Dermis blood vessel endothelial cell (primary cell): ENCODE results near the gene PC. TPM values are rescaled to one million over a fixed set of nuclear protein-coding genes. Genes with fewer than 3 reads are reported as not detected.
"Not testable (repeated sequence)": the region's sequence is repeated elsewhere in the genome, so short reads cannot be mapped to it uniquely, and the experiment has no call there.

Source experiments
- DNase-seq: peaks from one replicate; pipeline ENCODE4 v3.0.0; 2010
- total RNA-seq: library from RNA; depleted of rRNA; stranded (reverse); fragments of >200 nt; gene quantifications from 2 replicates; pipeline ENCODE4 v1.2.3, GENCODE V29; 2014

PC gene, protein sequence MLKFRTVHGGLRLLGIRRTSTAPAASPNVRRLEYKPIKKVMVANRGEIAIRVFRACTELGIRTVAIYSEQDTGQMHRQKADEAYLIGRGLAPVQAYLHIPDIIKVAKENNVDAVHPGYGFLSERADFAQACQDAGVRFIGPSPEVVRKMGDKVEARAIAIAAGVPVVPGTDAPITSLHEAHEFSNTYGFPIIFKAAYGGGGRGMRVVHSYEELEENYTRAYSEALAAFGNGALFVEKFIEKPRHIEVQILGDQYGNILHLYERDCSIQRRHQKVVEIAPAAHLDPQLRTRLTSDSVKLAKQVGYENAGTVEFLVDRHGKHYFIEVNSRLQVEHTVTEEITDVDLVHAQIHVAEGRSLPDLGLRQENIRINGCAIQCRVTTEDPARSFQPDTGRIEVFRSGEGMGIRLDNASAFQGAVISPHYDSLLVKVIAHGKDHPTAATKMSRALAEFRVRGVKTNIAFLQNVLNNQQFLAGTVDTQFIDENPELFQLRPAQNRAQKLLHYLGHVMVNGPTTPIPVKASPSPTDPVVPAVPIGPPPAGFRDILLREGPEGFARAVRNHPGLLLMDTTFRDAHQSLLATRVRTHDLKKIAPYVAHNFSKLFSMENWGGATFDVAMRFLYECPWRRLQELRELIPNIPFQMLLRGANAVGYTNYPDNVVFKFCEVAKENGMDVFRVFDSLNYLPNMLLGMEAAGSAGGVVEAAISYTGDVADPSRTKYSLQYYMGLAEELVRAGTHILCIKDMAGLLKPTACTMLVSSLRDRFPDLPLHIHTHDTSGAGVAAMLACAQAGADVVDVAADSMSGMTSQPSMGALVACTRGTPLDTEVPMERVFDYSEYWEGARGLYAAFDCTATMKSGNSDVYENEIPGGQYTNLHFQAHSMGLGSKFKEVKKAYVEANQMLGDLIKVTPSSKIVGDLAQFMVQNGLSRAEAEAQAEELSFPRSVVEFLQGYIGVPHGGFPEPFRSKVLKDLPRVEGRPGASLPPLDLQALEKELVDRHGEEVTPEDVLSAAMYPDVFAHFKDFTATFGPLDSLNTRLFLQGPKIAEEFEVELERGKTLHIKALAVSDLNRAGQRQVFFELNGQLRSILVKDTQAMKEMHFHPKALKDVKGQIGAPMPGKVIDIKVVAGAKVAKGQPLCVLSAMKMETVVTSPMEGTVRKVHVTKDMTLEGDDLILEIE
- total RNA-seq = 10.2 and 25.3 TPM in 2 replicates

DNA sequence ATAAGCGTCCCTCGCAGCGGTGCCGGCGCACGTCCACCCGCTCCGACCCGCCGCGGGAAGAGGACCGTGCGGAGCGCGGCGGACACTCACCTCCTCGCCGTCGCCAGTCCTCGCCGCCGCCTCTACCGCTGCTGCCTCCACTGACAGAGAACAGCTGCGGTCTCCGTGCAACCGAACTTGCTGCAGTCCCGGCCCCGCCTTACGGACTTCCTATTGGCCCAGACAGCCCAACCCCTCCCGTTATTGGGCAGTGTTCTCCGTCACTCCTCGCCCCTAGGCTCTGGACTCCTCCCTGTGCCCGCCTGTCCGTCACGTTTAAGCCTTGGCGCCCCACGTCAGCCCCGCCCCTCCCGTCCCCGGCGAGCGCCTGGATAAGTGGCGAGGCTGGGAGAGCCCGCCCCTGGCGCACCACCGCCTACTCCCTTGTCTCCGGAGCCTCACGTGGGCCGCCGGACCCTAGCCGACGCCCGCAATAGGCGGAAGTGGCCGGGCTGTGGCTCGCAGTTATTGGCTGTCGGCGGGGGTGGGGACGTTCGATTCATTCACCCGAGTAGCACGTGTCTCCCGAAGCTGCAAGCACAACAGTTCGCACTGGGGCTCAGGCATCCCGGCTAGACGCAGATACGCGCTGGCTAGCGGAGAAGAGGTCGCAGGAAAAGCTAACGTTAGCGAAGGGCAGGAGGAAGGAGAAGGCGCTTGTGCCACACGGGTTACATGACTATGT is at the start of gene PC:
PC (minus strand) TSS at position 152 of the 724 bp plus-strand sequence. CDS start 86,224 bp downstream, outside the sequence.
- peak; percentile 100 for DNase-seq

DNA sequence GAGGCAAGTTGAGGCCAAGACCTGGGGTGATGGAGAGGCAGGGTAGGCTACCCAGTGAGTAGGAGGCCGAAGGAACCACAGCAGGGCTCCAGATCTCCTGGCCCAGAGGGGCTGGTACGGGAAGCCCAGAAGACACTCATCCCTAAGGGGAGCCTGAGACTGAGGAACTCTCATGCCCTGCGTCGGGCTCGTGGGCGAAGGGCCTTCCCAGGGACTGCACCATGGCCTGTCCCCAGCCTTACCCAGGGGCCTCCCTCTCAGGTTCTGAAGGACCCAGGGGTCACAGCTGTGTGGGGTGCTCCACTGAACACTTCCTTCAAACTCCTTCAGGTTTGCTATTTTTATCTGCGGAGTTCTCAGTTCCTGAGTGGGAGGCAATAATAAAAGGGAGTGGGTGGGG is 48.9 kb upstream of the PC start:
- DNase-seq = no peak

DNA sequence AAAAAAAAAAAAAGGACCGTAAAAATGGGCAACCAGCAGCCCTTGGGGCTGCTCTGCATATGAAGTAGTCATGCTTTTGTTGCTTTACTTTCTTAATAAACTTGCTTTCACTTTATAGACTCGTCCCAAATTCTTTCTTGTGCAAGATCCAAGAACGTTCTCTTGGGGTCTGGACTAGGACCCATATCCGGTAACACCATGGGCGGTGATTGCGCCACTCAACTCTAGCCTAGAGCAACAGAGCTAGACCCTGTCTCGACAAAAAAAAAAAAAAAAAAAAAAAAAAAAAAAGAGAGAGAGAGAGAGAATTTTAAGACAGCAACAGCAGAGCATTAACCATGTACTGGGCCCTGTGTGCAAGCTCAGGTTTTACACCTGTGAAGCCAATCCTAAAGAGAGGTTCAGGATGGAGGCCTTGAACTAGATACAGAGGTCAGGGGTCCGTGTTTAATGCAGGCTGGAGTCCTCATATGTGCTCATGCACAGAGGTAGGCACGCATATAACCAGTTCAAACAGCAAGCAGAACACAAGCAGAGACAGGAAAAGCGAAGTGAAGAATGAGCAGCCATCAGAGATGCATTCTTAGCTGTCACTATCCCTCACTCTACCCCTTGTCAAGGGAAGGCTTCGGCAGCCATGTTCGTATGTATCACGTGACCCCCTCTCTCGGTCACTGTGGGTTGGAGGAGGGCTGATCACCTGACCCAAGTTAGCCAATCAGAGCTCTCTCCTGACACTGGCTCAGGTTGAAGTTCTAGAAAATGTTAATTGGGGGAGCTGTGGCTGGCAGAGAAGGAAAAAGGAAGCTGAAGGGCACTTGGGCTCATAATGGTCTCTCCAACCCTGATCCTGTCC is 48.1 kb upstream of the PC start:
- peak; percentile 38 for DNase-seq

DNA sequence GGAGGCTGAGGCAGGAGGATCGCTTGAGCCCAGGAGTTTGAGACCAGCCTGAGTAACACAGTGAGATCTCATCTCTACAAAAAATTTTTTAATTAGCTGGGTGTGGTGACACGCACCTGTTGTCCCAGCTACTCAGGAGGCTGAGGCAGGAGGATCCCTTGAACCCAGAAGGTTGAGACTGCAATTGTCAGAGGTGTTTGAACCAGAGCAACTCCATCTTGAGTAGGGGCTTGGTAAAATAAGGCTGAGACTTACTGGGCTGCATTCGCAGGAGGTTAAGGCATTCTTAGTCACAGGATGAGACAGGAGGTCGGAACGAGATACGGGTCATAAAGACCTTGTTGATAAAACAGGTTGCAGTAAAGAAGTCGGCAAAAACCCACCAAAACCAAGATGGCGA is 47.0 kb upstream of the PC start:
- not testable (repeated sequence) for DNase-seq

DNA sequence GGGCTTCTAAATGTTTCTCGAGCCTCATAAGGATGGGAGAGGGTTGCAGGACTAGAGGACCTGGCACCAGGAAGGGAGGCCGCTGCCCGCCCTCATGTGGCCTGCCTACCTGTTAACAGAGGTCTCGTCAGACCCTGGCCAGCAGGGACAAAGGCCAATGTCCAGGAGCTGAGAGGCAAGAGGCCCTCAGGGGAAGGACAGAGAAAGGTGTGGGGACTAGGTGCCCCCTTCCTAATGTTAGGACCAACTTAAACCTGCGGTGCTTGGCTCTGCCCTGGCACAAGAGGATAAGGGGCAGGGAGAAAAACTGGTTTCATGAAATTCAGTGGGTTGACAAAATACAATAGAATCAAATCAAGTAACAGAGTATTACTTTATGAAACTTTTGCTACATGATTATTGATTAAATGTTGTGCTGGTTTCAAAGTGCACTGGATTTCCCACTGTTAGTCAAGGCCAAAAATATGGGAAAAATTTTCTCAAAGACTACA is 44.8 kb upstream of the PC start:
- no peak for DNase-seq

DNA sequence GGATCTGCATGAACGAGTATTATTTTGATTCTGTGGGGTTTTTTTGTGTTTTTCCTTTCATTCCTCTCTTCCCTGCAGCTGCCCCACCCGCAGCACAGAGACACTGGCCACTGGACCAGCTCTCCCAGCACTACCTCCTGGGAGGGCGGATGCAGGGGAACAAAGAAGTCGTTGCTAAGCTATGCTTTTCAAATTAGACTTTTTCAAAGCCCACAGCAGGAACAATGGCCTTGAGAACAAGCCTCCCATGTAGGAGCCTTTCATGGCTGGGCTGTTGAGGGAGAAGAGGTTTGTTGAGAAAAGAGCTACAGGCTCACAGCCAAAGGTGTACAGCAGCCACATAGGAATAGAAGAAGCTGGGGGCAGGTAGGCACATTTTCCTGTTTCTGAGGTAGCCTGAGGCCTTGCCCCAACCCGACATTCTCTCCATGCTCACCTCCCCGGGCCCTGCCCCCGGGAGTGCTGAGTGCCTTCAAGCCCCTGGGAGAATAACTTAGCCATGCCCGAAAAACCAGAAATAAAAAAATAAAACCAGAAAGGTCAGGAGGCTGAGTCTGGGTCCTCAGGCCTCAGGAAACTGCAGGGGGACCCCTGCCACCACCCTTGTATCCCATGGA is 44.2 kb upstream of the PC start:
- DNase-seq = no peak

DNA sequence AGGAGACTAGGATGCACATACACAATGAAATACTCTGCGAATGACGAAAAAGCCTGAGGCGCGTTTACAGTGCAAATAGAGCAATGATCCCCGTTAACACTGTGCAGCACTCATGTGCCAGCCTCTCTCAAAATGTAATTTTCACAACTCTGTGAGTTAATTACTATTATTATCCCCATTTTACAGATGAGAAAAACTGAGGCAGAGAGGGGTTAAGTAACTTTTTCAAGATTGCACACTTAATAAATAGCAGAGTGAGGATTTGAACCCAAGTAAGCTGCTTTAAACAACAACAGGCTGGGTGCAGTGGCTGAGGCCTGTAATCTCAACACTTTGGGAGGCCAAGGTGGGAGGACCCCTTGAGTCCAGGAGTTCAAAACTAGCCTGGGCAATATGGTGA is 43.1 kb upstream of the PC start:
- DNase-seq = no peak

DNA sequence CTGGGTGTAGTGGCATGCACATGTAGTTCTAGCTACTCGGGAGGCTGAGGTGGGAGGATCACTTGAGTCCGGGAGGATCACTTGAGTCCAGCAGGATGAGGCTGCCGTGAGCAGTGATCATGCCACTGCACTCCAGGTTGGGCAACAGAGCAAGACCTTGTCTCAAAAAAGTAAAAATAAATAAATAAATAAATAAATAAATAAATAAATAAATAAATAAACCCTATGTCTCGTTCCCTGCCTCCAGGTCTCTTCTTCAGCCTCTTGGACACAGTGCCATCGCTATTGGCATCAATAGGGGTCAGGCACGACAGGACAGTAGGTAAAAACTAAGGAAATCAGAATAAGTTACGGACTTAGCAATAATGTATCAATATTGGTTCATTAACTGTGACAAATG is 41.4 kb upstream of the PC start:
- no peak for DNase-seq

DNA sequence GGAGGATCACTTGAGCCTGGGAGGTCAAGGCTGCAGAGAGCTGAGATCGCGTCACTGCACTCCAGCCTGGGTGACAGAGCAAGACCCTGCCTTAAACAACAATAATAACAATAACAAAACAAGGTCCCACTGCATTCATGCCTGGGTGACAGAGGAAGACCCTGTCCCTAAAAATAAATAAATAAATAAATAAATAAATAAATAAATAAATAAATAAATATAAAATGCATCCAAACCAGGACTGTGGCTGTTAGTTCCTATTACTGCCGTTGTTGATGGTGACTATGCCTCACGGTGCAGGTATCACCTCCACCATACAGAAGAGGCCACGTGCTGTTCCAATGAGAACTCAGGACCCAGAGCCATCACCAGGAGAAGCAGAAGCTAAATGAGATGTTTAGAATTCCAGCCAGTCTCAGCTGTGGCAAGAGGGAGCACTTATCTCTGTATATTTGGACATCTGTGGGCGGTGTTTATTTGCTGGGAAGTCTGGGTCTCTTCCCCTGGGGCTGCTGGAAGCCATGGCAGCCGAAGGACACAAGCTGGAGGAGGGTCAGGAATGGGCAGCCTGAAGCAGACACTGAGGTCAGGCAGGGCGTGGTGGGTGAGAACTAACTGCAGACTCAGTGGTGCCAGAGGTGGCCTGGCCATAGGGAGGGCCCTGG is 38.6 kb upstream of the PC start:
- no peak for DNase-seq

DNA sequence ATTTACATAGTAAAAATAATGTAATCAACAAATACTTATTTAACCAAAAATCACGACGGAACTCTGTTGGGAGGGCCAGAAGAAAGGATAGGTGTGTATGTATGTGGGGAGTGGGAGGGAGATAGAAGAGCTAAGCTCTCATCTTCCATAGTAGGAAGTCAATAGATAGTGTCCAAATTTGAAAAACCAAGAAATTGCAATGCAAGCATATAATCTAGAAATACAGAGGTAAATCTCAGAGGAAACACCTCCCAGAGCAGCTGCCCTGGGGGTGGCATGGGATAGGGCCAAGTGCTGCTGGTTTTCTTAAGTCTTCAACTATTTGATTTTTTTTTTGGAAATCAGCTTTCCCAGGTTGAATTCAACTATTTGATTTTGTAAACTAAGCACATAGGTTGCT is 33.9 kb upstream of the PC start:
- no peak for DNase-seq

DNA sequence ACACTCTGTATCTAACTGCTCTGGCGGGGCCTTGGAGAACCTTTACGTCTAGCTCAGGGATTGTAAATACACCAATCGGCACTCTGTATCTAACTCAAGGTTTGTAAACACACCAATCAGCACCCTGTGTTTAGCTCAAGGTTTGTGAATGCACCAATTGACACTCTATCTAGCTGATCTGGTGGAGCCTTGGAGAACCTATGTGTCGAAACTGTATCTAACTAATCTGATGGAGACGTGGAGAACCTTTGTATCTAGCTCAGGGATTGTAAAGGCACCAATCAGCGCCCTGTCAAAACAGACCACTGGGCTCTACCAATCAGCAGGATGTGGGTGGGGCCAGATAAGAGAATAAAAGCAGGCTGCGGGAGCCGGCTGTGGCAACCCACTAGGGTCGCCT is 31.2 kb upstream of the PC start:
- DNase-seq = not testable (repeated sequence)

DNA sequence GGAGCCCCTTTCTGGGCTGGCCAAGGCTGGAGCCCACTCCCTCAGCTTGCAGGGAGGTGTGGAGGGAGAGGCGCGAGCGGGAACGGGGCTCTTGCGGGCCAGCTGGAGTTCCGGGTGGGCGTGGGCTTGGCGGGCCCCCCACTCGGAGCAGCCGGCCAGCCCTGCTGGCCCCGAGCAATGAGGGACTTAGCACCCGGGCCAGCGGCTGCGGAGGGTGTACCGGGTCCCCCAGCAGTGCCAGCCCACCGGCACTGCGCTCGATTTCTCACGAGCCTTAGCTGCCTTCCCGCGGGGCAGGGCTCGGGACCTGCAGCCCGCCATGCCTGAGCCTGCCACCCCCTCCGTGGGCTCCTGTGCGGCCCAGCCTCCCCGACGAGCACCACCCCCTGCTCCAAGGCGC is 30.6 kb upstream of the PC start:
- not testable (repeated sequence) for DNase-seq

DNA sequence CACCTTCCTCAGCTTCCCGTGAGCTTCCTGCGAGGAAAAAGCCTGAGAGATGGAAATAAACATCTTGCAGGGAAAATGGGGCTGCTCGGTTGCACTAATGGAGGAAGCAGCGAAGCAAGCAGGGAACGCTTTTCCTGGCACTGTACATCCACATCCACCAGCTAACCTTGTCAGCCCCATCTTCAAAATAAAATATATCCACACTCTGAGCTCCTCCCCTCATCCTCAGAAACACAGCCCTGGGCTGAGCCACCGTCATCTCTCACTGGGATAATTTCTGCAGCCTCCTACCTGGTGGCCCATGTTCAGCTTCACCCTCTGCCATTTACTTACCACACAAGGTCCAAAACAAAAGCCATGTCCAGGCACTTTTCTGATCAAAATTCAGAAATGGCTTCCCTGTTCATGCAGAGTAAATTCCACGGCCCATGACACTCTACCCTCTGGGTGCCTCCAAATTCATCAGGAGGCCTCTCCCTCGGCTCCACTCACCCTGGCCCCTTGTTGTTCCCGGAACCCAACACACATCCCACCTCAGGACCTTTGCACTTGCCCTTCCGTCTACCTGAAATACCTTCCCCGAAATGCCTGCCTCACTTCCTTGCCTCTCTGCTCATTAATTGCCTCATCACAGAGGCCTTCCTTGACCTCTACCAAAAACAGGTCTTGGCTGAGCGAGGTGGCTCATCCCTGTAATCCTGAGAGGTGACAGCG is 29.9 kb upstream of the PC start:
- no peak for DNase-seq

DNA sequence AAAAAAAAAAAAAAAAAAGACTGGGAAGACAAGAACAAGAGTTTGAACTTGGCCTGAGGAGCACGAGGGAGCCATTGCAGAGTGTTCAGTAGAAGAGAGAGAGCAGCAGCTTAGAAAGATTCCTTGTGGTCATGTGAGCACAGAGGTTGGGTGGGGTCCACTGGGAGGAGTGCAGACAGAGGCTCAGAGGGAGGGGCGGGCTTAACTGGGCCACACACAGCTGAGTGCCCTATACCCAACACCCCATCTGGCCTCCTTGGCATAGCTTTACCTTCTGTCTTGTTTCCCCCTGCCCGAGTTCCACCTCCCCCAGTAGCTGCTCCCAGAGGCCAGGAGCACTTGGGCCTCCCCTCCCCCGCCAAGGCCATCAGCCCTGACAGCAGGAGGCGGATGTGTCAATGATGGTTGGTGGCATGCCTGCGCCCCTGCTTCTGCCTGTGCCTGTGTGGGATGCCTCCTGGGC is 29.0 kb upstream of the PC start:
- no peak for DNase-seq

DNA sequence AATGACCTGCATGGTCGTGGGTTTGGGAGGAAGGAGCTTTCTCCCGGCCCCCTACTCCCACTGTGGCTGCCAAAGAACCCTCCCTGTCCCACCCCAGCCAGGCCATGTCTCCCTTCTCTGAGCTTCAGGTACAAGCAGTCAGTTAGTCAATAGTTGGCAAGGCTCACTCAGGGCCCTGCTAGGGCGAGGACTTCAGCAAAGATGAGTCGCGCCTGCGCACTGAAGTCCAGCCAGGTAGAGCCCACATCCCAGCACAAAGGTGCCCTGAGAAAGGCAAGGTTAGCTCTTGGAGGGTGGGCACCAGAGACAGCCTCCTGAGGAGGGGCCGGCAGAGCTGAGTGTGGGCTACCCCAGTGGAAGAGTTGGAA is 28.0 kb upstream of the PC start:
- DNase-seq = no peak

DNA sequence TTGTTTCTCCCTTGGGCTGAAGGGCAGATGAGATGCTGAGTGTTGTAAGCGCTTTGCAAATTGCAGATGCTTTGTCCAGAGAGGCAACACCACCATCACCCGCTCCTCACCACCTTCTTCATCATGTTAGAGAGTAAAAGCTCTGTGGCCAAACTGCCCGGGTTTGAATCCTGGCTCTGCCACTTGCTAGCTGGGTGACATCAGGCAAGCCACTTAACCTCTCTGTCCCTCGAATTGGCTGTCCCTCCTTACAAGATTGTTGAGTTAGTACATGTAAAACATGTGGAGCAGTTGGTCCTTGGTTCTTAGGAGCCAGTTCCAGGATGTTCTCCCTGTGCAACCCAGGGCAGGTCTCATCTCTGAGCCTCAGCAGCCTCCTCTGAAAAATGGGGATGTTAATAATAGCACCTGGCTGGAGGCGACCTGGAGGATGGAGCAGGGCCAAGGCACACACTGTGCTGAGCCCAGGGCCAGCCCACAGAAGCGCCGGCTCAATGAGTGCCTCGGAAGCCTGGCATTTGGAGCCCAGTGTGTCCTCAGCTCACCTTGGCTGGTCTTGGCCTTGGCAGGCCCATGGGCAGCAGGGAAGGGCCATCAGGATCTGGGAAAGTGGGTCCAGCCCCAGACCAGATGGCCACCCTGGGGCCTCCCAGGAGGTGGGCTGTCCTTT is 27.5 kb upstream of the PC start:
- no peak for DNase-seq

DNA sequence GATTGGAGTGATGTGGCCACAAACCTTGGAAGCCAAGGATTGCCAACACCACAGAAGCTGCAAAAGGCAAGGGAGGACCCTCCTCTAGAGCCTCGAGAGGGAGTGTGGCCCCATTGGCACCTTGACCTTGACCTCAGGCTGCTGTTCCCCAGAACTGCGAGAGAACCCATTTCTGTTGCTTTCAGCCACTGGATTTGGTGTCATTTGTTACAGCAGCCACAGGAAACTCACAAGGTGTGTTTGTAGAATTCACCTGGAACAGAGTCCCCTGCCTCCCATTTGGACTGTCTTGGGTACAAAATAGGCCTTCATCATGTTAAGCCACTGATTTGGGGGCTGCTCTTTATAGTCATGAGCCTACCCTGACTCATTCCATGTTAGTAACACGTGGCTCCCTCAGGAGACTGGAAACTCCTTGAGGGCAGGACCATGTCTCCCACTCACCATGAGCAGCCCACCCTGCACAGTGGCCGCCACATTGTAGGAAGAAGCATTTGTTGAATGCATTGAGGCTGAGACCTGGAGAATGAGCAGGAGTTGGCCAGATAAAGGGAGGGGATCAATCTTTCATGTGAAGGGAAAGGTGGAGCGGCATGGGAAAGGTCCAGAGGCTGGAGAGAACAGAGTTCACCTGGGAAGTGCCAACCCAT is 25.2 kb upstream of the PC start:
- no peak for DNase-seq

DNA sequence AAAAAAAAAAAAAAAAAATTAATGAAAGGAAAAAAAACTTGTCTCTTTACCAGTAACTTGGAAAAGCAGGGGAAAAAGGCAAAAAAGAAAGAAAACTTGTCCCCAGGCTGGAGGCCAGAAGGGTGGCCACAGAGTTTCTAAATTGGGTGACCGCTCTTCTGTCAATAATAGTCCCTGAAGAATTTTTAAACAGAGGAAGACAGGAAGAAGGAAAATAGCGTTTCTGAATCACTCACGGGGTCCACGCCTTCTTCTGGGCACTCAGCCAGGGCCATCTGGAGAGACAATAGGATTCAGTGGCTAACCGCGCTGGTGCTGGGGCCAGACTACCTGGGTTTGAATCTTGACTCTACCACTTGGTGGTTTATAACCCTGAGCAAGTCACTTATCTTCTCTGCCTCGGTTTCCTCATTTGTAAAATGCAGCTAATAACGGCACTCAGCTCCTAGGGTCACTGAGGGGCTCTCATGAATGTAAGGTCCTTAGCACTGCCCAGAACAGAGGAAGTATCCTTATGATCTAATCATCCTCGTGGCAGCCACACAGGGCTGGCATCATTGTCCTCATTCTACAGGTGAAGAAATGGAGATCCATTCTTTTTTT is 23.9 kb upstream of the PC start:
- peak; percentile 94 for DNase-seq
